Activated CD4-positive, alpha-beta T cell treated with anti-CD3 and anti-CD28 coated beads, Interleukin-2, amount 50 U/mL, for 24 hours (primary cell): ENCODE data around the gene RAC3.

Experiments used
- DNase-seq, 2 donors: peaks; one replicate each; pipeline ENCODE4 v3.0.0-alpha.2; 2020; ENCODE audit warnings: low read depth in 1 of 2, low spot score in 1 of 2

RAC3 gene

DNA sequence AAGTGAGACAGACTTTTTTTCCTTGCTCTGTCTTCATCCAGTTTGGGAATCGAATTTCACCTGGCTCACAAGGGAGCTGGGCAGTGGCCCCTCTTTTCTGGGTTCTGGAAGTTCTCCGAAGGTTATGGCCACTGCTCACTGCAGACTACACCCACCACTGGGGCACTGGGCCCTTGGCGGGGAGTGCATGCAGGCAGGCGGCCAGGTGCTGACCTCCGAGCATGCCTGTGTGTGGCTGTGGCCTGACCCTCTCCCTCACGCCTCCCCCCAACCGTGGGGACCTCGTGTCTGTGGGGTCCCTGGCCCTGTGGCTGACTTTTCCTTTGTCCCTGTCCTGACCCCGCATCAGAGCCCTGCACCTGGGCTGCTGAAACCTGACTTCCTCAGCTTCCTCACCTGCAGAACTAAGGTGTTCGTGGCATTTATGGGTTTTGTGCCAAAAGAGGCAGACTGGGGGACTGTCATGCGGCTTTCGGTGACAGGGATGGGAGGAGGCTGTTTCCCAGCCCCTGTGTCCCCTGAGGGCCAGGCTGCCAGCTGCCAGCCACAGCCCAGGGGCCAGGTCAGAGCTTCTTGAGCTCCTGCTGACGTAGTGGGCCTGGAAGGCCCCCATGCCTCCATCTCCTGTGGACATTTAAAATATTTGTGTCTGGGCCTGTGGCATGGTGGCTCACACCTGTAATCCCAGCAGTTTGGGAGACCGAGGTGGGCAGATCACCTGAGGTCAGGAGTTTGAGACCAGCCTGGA lies 32.6 kb upstream of the RAC3 start:
- no peak for DNase-seq

DNA sequence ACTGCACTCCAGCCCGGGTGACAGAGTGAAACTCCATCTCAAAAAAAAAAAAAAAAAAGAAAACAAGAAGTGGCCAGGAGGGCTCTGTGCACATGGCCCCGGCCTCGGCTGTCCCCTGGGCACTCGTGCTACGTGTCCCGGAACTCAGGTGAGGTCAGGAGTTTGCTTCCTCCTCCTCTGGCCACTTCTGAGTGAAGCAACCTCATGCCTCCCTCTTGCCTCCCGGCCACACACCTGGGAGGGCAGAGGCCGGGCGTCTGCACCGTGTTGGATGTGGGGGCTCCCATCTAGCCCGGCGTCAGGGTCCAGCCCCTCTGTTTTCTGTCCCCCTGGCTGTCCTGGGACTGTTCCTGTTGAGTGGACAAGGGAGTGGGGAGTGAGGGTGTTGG lies 31.9 kb upstream of the RAC3 start:
- DNase-seq, result no peak

DNA sequence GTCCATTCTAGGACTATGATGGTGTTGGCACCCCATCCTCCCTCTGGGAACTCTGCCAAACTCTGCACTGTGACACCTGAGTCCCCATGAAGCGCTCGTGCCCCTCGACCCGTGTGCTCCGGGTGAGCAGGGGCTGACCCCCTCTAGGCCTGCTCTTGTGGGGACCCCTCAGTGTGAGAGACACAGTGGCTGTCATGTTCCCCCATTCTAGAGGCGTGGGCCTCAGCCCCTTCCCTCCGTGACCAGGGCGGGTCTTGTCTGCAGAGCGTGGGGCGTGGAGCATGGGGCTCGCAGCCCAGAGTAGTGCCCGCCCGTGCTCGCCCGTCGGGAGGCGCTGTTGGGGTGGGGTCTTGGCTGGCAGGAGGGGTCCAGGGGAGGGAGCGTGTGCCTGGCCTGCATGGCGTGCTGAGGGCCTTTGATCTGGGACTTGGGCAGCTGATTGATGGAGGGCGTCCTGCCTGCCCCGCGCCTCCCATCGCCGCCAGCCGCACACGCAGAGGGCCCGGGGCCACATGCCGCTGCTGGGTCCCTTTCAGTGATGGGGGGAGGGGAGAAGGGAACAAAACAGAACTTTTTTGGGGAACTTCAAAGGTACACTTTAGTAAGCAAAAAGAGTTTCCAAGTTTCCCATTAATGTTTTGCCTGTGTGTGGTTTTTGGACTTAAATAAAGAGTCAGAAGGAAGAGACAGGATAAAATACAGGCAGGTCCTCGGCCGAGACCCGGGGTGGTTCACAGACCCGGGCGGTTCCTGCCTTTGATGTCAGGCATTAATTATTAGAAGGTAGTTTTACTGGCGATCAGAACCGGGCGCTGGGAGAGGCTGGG lies 31.3 kb upstream of the RAC3 start:
- DNase-seq, result no peak

DNA sequence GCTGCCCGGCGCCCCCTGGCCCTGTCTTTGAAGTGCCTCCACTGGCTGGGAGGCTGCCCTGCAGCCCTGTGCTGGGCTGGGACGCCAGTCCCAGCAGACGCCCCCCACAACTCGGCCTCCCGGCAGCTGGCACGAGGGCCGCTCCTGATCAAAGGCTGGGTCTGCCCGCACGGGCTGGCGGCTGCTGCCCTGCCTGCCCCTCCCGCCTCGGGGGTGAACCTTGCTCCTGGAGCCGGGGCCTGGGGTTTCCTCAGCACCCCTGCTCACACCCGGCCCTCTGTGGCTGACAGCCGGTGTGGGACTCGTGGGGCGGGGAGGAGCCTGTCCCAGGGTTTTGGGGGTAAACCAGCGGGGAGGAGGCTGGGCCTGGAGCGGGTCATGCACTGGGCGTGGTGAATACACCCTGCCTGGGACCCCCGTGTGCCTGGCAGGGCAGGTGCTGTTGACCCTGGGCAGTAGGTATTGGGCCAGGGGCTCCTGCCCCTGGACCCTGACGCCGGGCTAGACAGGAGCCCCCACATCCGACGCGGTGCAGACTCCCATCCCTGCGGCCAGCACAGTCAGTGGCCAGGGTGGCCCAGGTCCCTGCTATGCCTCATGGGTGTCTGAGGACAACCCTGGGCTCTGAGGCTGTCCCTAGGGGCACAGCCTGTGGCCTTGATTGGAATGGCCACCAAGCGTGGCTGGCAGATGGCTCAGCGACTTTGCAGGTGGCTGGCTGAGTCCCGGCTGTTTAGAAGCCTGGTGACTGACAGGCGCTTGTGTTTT lies 30.5 kb upstream of the RAC3 start:
- no peak for DNase-seq

DNA sequence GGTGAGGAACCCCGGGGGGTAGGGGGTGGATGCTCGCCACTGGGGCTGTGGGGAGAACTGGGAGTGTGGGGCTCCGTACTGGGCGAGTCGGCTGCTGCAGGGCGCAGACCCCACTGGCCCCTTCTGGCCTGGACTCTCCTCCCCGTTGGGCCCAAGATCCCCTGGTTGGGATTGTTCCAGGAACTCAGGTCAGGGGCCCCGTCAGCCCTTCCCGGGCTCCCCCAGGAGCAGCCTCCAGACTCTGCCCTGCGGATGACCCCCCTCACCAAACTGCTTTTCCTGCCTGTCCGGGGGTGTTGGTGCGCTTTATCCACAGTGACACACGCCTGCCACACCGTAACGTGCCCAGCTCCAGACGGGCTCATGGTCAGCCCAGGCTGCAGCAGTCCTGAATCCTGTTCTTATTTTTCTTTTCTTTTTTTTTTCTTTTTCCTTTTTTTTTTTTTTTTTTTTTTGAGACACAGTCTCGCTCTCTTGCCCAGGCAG lies 29.9 kb upstream of the RAC3 start:
- no peak for DNase-seq

DNA sequence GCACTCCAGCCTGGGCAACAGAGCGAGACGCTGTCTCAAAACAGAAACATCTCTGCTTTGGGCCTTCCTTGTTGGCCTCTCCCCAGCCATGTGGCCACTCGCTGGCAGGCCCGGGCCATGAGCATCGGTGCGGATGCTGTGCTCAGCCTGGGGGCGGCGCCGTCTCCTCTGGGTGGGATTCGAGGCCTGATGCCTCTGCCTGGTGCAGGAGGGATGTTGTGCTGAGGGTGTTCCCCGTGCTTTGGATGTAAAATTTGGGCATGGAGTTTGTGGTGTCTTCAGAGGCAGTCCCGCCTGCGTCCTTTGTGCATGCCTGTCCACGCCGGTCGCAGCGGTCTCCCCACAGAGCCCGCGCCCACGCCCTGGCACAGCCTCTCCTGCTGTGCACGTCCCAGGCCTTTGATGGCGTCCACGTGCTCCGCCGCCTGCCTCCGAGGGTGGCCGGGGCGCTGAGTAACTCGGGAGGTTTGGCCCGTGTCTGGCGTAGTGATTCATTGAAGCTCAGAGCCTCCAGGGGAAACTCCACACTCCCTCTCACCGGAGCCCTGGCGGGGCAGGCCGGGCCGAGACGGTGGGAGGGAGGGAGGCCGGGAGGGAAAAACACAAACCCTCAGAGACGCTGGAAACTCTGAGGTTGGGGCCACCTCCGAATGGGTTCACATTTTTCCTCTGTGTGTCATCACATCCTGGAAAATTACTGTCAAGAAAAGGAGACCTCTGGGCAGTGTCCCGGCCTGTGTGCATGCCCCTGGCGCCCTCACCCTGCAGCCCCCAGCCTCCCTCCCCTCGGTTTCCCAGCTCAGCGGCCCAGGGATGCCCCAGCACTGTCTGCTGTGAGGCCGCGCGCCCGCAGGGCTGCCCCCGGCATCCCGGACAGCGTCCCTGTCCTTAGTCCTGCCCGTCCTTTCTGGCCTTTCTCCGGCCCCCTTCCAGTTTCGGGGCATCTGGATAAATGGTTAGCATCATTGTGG lies 27.8 kb upstream of the RAC3 start:
- no peak for DNase-seq

DNA sequence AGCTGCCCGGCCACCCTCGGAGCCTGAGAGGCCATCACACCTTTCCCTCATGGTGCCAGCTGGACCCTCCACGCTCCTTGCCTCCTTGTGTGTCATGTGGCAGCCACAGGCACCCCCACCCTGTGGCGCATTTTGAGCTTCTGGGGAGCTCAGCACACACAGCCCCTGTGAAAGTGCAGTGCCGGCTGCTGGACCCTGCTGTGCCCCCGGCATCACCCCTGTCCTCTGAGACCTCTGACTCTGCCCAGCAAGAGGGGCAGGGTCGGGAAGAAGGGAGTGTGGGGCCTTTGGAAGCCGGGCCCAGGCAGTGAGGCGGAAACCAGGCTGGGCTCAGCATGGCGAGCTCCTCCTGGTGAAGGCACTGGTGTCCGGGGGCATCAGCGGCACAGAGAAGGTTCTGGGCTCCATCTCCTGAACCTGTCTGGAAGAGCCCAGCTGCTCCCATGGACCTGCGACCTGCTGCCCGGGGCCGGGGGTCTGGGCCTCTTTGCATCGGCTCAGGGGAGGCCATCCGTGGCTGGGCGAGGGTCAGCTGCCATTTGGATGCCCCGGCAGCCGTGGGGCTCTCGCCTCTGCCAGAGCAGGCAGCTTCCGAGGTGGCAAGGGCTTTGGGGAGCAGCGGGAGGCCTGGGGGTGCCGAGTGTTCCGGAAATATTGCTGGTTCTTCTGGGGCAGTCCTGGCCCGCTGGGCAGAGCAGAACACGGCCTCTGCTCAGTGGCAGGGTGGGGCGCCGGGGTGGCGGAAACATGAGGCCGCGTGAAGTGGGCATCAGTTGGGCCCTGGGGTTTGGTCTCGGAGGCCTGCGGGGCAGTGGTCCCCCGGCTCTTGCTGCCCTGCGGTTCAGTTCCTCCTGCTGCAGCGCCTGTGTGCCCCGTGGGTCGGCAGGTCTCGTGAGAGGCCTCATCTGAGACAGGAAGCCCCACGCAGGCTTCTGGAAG lies 26.7 kb upstream of the RAC3 start:
- no peak for DNase-seq

DNA sequence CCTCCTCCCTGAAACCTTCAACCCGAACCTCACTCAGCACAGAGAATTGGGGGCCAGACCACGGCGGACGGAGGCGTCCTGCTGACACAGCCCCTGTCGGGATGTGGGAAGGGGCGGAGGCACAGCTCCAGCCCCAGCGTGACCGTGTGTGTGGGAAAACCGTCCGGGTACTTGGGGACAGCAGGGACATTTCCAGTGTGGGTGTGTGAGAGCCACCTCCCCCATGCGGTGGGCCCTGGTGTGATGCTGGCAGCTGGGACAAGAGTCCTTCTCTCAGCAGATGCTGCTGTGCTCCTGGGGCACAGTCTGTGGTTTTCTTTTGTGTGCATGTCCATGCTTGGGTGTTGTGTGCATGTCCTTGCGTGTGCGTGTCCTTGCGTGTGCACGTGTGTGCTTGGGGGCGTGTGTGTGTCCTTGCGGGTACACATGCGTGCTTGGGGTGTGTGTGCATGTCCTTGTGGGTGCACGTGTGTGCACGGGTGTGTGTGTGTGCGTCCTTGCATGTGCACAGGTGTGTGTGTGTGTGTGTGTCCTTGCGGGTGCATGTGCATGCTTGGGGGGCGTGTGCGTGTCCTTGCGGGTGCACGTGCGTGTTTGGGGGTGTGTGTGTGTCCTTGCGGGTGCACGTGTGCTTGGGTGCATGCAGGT lies 25.7 kb upstream of the RAC3 start:
- DNase-seq, result no peak

DNA sequence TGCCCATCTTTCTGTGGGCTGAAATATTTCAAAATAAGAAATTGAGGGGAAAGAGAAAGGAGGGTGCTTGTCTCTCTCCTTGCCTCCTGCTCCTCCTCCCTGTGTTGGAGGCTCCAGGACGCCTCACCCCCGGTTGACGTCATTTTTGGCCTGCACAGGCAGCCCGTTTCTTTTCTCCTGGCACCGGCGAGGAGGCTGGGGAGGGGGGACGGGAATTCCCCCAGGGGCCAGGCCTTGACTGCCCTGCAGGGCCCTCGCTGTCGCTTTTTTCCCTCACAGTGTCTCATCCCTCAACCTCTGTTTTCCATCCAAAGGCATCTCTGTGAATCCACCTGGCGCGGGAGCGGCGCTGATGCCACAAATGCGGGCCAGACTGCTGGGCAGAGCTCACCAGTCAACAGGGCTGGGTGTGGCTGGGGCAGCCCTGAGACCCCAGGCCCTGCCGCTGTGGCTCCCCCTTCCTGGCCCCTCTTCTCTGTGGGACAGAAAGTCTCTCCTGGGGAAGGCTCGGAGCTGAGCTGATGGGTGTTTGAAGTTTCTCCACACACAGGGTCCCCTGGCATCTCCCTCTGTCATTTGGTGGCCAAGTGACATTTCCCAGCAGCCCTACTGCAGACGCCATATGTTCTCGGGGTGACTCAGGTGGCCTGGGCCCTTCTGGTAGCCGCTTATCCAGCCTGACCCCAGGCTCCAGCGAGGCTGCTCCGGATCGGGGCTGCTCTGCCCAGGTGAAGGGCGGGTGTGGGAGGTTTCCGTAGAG lies 24.8 kb upstream of the RAC3 start:
- no peak for DNase-seq

DNA sequence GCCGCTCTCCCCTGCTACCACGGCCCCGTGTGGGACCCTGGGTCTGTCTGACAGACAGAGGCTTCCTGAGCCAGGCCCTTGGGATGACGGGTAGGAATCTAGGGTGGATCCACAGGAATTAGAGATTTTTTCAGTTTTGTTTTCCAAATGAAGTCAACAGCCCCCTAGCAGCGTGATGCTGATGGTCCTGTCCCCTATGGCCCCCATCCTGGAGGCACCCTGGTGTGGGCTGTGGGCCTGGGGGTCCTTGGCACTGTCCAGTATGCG lies 24.3 kb upstream of the RAC3 start:
- no peak for DNase-seq

DNA sequence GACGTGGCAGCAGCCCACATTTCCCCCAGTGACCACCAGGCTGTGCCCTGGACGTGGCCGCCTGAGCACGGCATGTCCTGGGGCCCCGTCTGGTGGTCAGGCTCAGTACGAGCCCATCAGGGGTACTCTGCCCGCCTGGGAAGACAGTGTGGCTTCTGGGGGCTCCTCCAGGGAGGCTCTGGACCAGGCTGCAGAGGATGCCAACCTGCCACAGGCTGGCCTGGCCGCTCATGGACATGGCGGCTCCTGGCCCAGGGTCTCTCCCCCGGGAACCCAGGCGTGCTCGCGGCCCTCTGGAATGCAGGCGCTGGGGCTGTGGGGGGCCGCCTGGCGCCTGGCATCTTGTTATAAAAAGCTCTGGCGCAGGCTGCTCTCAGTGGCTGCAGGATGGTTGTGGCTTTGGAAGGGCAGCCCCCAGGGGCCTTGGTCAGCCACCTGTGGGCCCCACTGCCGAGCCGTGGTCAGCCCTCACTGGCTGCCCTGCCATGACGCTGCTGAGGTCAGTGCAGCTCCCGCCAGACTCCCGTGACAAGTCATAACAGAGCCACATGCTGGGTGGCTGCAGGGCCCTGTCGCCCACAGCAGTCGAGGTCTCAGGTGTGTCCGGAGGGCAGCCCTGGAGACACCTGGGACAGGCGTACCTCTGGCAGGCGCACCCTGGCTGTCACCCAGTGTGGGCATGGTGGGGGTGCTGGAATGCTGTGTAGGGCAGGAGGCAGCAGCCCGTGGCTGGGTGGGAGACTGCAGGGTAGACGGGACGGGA lies 23.8 kb upstream of the RAC3 start:
- no peak for DNase-seq

DNA sequence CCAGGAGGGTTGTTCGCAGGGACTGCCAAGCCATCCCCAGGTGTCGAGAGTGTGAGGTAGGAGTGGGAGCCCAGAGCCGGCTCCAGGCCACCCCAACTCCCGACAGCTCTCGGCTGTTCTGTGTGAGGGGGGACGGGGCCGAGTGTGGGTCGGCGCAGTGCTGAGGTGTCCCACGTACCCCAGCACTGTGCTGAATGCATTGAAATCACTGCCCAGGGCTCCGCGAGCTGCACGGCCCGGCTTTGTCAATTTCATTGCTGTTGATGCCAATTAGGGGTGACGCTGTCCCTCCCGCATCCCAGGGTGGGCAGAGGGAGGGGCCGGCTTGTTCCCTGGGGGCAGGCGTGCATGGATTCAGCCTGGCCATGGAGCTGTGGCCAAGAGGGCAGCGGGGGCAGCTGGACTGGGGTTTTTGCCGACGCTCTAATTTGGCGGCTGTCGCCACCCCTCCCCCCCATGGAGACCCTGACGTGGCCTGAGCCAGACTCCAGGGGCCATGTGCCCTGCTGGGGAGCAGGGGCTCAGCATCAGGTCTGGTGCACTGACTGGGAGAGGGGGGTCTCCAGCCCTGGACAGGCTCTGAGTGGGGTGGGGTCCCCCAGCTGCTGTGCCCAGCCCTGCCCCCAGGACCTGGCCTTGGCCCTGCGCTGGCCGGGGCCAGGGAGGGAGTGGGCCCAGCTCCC lies 23.1 kb upstream of the RAC3 start:
- DNase-seq, result no peak

DNA sequence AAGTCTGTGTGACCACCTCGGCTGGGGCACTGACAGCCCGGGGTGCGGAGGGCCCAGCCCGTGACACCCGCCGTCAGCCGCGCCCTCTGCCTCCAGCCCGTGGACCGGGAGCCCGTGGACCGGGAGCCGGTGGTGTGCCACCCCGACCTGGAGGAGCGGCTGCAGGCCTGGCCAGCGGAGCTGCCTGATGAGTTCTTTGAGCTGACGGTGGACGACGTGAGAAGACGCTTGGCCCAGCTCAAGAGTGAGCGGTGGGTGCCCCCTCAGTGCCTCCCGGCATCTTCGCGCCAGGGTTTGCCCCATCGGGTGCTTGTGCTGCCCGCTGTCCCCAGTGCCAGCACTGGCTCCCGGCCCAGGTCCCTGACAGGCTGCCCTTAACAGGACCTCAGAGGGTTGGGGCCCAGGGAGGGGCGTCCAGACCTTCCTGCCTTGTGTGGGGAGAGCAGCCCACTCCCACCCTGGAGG lies 22.5 kb upstream of the RAC3 start:
- no peak for DNase-seq

DNA sequence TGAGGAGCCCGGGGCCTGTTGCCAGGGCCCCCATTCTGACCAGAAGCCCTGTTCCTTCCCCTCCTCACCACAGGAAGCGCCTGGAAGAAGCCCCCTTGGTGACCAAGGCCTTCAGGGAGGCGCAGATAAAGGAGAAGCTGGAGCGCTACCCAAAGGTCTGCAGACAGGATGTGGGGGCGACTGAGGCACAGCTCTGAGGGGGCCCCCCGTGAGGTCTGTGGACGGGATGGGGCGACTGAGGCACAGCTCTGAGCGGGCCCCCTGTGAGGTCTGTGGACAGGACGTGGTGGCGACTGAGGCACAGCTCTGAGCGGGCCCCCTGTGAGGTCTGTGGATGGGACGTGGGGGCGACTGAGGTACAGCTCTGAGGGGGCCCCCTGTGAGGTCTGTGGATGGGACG lies 22.1 kb upstream of the RAC3 start:
- no peak for DNase-seq

DNA sequence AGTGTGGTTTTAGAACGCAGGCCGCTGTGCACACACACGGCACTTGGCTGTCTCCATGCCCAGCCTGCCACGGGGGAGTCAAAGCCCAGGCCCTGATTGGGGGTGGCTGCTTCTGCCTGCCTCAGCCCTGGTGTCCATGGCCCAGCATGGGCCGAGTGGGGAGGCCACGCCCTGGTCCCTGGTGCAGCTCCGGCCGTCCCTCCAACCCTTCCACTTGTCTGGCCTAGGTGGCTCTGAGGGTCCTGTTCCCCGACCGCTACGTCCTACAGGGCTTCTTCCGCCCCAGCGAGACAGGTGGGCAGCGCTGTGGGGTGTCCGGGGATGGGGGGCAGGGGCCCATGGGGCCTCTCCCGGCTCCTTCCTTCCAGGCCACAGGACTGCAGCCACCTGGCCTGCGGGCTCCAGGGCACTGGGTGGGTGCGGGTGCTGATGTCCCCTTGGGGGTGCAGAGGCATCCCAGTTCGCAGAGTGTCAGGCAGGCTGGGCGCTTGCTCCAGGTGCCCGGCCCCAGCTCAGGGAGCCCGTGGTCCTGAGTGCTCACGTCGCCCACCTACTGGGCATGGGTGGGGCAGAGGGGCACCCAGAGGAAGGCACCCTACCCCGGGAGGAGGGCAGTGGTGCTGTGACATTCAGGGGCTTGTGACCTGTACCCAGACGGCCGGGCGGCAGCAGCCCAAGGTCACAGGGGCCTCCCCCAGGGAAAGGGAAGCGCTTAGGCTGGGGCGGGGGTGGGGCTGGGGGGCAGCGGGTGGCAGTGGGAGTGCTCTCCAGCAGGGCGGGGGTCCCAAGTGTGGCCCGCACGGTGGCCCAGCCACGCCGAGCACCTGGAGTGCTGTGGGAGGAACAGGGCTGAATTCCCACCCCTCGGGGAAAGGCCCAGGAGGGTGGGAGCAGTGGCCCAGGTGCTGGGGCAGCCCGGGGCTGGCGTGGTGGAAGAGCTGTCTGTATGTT lies 20.6 kb upstream of the RAC3 start:
- no peak for DNase-seq

DNA sequence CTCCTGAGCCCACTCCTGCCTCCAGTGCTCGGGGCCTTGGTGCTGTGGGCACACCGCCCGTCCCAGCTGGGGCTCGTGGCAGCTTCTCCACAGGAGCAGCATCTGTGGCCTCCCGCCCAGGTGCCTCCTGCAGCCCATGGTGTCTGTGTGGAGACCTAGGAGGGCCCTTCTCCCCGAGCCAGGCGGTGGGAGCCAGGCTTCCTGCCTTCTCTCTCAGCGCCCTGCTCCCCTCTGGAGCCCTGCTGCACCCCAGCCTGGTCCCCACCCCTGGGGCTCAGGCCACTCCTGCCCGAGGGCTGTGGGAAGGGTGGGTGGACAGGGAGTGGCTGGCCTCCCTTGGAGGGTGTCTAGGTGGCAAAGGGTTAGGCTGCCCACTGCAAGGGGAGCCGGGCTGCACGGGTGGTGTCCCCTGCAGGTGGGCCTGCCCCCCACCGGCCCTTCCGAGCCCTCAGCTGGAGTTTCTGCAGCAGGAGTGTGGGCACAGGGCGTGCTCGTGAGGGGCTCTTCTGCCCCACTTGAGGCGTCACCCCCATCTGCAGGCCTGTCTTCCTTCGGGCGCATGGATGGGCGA lies 19.8 kb upstream of the RAC3 start:
- DNase-seq, result no peak
